Measurements from ENCODE around the gene CTH.

CTH gene

GRCh38 chr1:70396607-70397006, 14.5 kb upstream of the CTH start:
- TF ChIP-seq, protein P1, sequence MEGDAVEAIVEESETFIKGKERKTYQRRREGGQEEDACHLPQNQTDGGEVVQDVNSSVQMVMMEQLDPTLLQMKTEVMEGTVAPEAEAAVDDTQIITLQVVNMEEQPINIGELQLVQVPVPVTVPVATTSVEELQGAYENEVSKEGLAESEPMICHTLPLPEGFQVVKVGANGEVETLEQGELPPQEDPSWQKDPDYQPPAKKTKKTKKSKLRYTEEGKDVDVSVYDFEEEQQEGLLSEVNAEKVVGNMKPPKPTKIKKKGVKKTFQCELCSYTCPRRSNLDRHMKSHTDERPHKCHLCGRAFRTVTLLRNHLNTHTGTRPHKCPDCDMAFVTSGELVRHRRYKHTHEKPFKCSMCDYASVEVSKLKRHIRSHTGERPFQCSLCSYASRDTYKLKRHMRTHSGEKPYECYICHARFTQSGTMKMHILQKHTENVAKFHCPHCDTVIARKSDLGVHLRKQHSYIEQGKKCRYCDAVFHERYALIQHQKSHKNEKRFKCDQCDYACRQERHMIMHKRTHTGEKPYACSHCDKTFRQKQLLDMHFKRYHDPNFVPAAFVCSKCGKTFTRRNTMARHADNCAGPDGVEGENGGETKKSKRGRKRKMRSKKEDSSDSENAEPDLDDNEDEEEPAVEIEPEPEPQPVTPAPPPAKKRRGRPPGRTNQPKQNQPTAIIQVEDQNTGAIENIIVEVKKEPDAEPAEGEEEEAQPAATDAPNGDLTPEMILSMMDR (IDR thresholded peaks at IDR 0.05; ENCODE audit: borderline replicate concordance, insufficient read depth, low read depth, low read length): no peak
- H3K4me3 ChIP-seq (ENCODE audit: low read depth, low read length): no peak overlapping the region

DNA sequence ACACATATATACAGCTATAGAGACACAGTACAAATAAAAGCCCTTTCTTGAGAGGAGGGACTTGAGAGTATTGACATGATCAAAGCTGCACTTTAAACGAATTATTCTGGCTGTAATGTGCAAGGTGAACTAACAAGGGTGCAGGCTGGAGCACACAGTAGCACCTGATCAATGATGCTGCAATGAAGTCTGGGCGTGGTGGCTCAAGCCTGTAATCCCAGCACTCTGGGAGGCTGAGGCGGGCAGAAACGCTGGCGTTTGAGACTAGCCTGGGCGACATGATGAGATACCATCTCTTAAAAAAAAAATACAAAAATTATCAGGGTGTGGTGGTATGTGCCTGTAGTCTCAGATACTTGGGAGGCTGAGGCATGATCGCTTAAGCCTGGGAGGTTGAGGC, 14.1 kb upstream of the CTH start:
- no peak overlapping the region for H3K4me3 ChIP-seq (ENCODE audit: low read depth, low read length)
- TF ChIP-seq, protein P1 (IDR thresholded peaks at IDR 0.05; ENCODE audit: borderline replicate concordance, insufficient read depth, low read depth, low read length): no peak

- TF ChIP-seq, protein P1 (IDR thresholded peaks at IDR 0.05; ENCODE audit: borderline replicate concordance, insufficient read depth, low read depth, low read length): no peak
- no peak overlapping the region for H3K4me3 ChIP-seq (ENCODE audit: low read depth, low read length)
Observed at GRCh38 chr1:70400335-70400734, 10.7 kb upstream of the CTH start.

DNA sequence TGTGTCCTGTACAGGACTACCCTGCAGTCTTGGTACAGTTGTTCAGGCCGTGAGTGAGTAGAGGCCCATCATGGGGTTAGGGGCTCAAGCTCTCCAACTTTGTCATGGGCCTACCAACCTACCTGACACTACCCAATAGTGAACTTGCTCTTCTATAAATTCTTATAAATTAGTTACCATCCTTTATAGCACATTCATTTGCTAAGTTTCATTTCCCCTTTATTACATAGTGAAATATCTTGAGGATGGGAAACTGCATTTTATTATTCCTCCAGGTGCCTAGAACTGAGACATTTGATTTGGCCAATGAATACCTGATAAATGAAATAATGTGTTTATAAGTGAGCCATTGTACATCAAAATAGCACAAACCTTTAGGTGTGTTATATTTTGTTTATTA, 9.1 kb upstream of the CTH start:
- TF ChIP-seq, protein P1 (IDR thresholded peaks at IDR 0.05; ENCODE audit: borderline replicate concordance, insufficient read depth, low read depth, low read length): no peak

GRCh38 chr1:70403759-70404158, 7.3 kb upstream of the CTH start:
- no peak overlapping the region for H3K4me3 ChIP-seq (ENCODE audit: low read depth, low read length)
- TF ChIP-seq, protein P1 (IDR thresholded peaks at IDR 0.05; ENCODE audit: borderline replicate concordance, insufficient read depth, low read depth, low read length): no peak

More for the DNA sequence above, 9.1 kb upstream of the CTH start:
- no peak overlapping the region for H3K4me3 ChIP-seq (ENCODE audit: low read depth, low read length)

- TF ChIP-seq, protein P1 (IDR thresholded peaks at IDR 0.05; ENCODE audit: borderline replicate concordance, insufficient read depth, low read depth, low read length): no peak
- H3K4me3 ChIP-seq (ENCODE audit: low read depth, low read length): no peak overlapping the region
Observed at GRCh38 chr1:70405780-70406416, 5.2 kb upstream of the CTH start.

DNA sequence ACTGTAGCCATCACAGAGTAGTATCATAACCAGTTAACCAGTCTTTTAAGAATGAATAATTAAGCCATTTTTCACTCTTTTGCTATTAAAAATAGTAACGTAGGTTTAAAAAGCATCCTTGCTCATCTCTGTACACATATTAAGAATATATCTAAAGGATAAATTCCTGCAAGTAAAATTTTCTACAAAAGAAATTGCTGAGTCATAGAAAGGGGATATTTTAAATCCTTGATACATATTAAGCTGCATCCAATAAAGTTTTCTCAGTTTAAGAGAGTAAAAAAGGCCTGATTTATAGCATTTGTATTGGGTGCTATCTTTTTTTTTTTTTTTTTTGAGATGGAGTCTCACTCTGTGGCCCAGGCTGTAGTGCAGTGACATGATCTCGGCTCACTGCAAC, 1.9 kb upstream of the CTH start:
- TF ChIP-seq, protein P1 (IDR thresholded peaks at IDR 0.05; ENCODE audit: borderline replicate concordance, insufficient read depth, low read depth, low read length): no peak
- no peak overlapping the region for H3K4me3 ChIP-seq (ENCODE audit: low read depth, low read length)

Data from GM12875 (cell line).